HG03025 (cell line): ENCODE data around the gene C6orf89.
"Not testable (repeated sequence)": the region's sequence is repeated elsewhere in the genome, so short reads cannot be mapped to it uniquely, and the experiment has no call there.

Experiments
- ATAC-seq: cut with Tn5 transposase; IDR thresholded peaks from one replicate; pipeline ENCODE4 v1.9.1; 2021; ENCODE audit warnings: mild to moderate bottlenecking, moderate library complexity; ENCODE audit not compliant: unreplicated experiment, low FRiP score

The C6orf89 gene

GRCh38 chr6:36920049-36920448, 34.3 kb downstream of the C6orf89 start:
- no peak for ATAC-seq

GRCh38 chr6:36920546-36920945, 34.8 kb downstream of the C6orf89 start:
- ATAC-seq: no peak

GRCh38 chr6:36924131-36924530, 38.4 kb downstream of the C6orf89 start:
- no peak for ATAC-seq

GRCh38 chr6:36924778-36925374, 39.1 kb downstream of the C6orf89 start:
- ATAC-seq: no peak

GRCh38 chr6:36925809-36926208, 40.1 kb downstream of the C6orf89 start:
- no peak for ATAC-seq

- no peak for ATAC-seq
These were observed 41.2 kb downstream of the C6orf89 start for GRCh38 chr6:36926708-36927513.

- no peak for ATAC-seq
These were observed 42.2 kb downstream of the C6orf89 start for GRCh38 chr6:36927691-36928546.

- ATAC-seq: no peak
These were observed 42.8 kb downstream of the C6orf89 start for GRCh38 chr6:36928547-36928918.

GRCh38 chr6:36929152-36929551, 43.4 kb downstream of the C6orf89 start:
- ATAC-seq: no peak

- no peak for ATAC-seq
These were observed 43.9 kb downstream of the C6orf89 start for GRCh38 chr6:36929607-36930006.

GRCh38 chr6:36930483-36930882, 44.7 kb downstream of the C6orf89 start:
- ATAC-seq: no peak

GRCh38 chr6:36933102-36933501, 47.4 kb downstream of the C6orf89 start:
- no peak for ATAC-seq

- ATAC-seq: no peak
These were observed 47.8 kb downstream of the C6orf89 start for GRCh38 chr6:36933519-36933918.

- no peak for ATAC-seq
These were observed 49.1 kb downstream of the C6orf89 start for GRCh38 chr6:36934901-36935300.

- no peak for ATAC-seq
These were observed 51.1 kb downstream of the C6orf89 start for GRCh38 chr6:36936824-36937223.

- ATAC-seq: no peak
These were observed 52.1 kb downstream of the C6orf89 start for GRCh38 chr6:36937896-36938295.

GRCh38 chr6:36938536-36938935, 52.8 kb downstream of the C6orf89 start:
- ATAC-seq: no peak

- ATAC-seq: not testable (repeated sequence)
These were observed 53.3 kb downstream of the C6orf89 start for GRCh38 chr6:36939005-36939404.

GRCh38 chr6:36940027-36940426, 54.3 kb downstream of the C6orf89 start:
- no peak for ATAC-seq

GRCh38 chr6:36941561-36941960, 55.8 kb downstream of the C6orf89 start:
- ATAC-seq: not testable (repeated sequence)

GRCh38 chr6:36942329-36942728, 56.6 kb downstream of the C6orf89 start:
- ATAC-seq: not testable (repeated sequence)
